ENCODE data around the gene AHCYL2. TPM values are rescaled to one million over a fixed set of nuclear protein-coding genes. Genes with fewer than 3 reads are reported as not detected.
"Not testable (repeated sequence)": the region's sequence is repeated elsewhere in the genome, so short reads cannot be mapped to it uniquely, and the experiment has no call there.

AHCYL2 gene
- total RNA-seq, 1 donor from 2014 or later, result 6.0 TPM

DNA sequence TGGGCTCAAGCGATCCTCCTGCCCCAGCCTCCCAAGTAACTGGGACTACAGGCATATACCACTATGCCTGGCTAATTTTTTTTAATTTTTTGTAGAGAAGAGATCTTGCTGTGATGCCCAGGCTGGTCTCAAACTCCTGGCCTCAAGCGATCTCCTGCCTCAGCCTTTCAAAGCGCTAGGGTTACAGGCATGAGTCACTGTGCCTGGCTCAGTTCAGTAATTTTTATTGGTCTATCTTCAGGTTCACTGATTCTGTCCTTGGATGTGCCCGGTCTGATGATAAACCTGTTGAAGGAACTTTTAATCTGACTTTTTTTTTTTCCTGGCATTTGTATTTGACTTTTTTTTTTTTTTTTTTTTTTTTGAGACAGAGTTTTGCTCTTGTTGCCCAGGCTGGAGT, 169.3 kb downstream of the AHCYL2 start:
- Histone ChIP-seq H3K36me3 (peaks cover 10% of the 10 kb centered on the region), H3K4me3 (no peak overlapping the region), H3K27me3 (ENCODE audit: low read depth) (no peaks in the 10 kb centered on the region), H3K4me1 (peaks cover 51% of the 10 kb centered on the region), H3K9me3 (replicated peaks) (no peaks in the 10 kb centered on the region), H3K27ac (replicated peaks) (no peak overlapping the region)
- intact Hi-C loops (cut with micrococcal nuclease), result no loop called here
- no peak for DNase-seq
- TF ChIP-seq CTCF (IDR thresholded peaks at IDR 0.05; ENCODE audit: borderline replicate concordance), result no peak

DNA sequence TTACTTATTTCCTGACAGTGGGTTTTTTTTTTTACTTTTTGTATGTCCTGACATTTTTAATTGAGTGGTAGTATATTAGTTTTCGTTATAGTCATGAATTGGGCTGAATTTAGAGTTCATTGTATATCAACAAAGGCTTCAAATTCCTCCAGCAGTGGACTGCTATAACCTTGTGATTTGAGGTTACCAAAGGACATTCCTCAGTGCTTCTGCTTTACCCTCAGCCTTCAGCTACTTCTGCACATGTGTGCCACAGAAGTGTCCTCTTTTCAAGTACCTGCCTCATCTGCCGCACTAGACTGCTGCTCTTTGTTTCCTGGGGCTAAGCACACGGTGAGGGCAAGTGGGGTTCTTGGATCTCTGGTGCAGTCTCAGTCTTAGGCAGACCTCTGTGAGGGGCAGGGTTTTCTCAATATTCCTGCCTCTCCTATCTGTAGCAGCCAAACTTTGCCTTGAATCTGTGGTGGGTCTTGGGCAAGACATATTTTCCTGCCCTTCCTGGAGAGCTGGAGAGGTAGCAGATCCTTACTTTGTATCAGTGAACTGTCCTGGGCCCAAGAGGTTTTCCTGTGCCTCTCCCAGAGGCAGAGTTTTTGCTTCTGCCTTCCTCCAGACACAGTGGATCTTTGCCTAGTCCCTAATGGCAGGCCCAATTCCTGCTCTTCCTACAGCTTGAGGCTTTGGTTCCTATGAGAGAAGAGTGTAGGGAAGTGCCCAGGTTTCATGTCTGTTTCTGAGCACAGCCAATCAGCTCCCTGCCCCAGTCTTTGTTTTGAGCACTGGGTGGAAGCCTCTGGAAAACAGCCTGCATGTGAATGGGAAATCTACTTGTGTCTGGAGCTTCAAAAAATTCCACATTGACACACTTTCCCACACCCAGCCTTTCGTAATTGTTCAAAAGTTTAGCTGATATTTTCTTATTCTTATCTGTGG, 170.4 kb downstream of the AHCYL2 start:
- no peaks in the 10 kb centered on the region for H3K9me3 ChIP-seq (replicated peaks)
- H3K27ac ChIP-seq (replicated peaks), result peak overlapping the region; percentile 7
- TF ChIP-seq CTCF (IDR thresholded peaks at IDR 0.05; ENCODE audit: borderline replicate concordance), result no peak
- intact Hi-C loops (cut with micrococcal nuclease), result no loop called here
- no peak for DNase-seq
- no peaks in the 10 kb centered on the region for H3K27me3 ChIP-seq (ENCODE audit: low read depth)
- H3K4me1 ChIP-seq, result peaks cover 39% of the 10 kb centered on the region
- peaks cover 4% of the 10 kb centered on the region for H3K36me3 ChIP-seq
- H3K4me3 ChIP-seq, result no peak overlapping the region

GRCh38 chr7:129401228-129401966, 176.6 kb downstream of the AHCYL2 start:
- peaks cover 13% of the 10 kb centered on the region for H3K4me1 ChIP-seq
- H3K27ac ChIP-seq (replicated peaks), result no peak overlapping the region
- TF ChIP-seq CTCF (IDR thresholded peaks at IDR 0.05; ENCODE audit: borderline replicate concordance), result no peak
- H3K27me3 ChIP-seq (ENCODE audit: low read depth), result no peaks in the 10 kb centered on the region
- no peaks in the 10 kb centered on the region for H3K9me3 ChIP-seq (replicated peaks)
- intact Hi-C loops (cut with micrococcal nuclease), result no loop called here
- no peak overlapping the region for H3K4me3 ChIP-seq
- no peak for DNase-seq
- H3K36me3 ChIP-seq, result peaks cover 9% of the 10 kb centered on the region

- H3K9me3 ChIP-seq (replicated peaks), result no peaks in the 10 kb centered on the region
- intact Hi-C loops (cut with micrococcal nuclease), result no loop called here
- no peak overlapping the region for H3K27ac ChIP-seq (replicated peaks)
- no peak for DNase-seq
- H3K27me3 ChIP-seq (ENCODE audit: low read depth), result no peaks in the 10 kb centered on the region
- H3K4me1 ChIP-seq, result peaks cover 13% of the 10 kb centered on the region
- no peak for TF ChIP-seq CTCF (IDR thresholded peaks at IDR 0.05; ENCODE audit: borderline replicate concordance)
- H3K4me3 ChIP-seq, result no peak overlapping the region
- peaks cover 17% of the 10 kb centered on the region for H3K36me3 ChIP-seq
These were observed 177.4 kb downstream of the AHCYL2 start for GRCh38 chr7:129401967-129402860.

- no peak overlapping the region for H3K4me3 ChIP-seq
- peaks cover 20% of the 10 kb centered on the region for H3K36me3 ChIP-seq
- no peak for DNase-seq
- TF ChIP-seq CTCF (IDR thresholded peaks at IDR 0.05; ENCODE audit: borderline replicate concordance), result no peak
- peaks cover 13% of the 10 kb centered on the region for H3K4me1 ChIP-seq
- H3K9me3 ChIP-seq (replicated peaks), result no peaks in the 10 kb centered on the region
- intact Hi-C loops (cut with micrococcal nuclease), result no loop called here
- H3K27ac ChIP-seq (replicated peaks), result no peak overlapping the region
- H3K27me3 ChIP-seq (ENCODE audit: low read depth), result no peaks in the 10 kb centered on the region
These were observed 180.7 kb downstream of the AHCYL2 start for GRCh38 chr7:129405527-129405926.

DNA sequence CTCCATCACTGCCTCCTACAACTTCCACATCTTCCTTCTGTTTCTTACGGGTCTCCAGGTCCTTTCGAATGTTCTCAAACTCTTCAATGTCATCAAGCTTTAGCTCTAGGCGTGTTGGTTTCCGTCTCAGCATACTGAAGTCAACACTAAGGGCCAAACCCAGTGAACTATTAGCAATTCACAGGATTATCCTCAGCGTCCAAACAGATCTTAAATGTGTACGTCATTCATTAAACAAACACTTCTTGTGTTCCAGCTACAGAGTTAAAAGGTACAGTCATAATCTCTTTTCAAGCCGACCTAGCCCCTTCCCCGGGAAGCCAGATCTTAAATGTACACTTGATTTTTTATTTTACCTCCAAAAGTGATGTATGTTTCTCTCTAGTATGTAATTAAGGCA, 185.4 kb downstream of the AHCYL2 start:
- DNase-seq; H3K27me3 ChIP-seq (ENCODE audit: low read depth); intact Hi-C loops (cut with micrococcal nuclease); H3K27ac ChIP-seq (replicated peaks); H3K9me3 ChIP-seq (replicated peaks); H3K4me3 ChIP-seq; H3K4me1 ChIP-seq: not testable (repeated sequence)
- peaks cover 35% of the 10 kb centered on the region for H3K36me3 ChIP-seq
